Central memory CD4-positive, alpha-beta T cell (primary cell): ENCODE results near the gene WDR31.
A peak's percentile ranks its signal among the peaks of the same experiment; 100 is the strongest.

Experiments
- DNase-seq: peaks from one replicate; pipeline ENCODE4 v3.0.0; 2022

WDR31 gene

DNA sequence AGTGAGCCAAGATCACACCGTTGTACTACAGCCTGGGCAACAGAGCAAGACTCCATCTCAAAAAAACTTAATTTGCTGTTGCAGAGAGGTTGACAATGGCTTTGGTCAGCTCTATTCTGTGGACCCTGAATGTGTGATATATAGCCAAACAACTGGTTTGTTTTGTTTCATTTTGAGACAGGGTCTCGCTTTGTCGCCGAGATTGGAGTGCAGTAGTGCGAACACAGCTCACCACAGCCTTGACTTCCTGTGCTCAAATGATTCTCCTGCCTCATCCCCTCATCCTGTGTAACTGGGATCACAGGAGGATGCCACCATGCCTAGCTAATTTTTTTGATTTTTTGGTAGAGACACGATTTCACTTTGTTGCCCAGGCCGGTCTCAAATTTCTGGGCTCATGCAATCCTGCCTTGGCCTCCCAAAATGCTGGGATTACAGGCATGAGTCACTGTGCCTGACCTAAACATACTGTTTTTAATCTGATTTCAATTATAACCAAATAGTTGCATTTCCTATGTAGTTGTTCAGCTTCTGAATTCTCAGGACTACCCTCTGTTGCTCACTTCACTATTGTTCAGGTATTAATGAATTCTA is 46.7 kb downstream of the WDR31 start:
- DNase-seq = no peak

- DNase-seq = no peak
These were observed 49.9 kb downstream of the WDR31 start for GRCh38 chr9:113290052-113290607.

DNA sequence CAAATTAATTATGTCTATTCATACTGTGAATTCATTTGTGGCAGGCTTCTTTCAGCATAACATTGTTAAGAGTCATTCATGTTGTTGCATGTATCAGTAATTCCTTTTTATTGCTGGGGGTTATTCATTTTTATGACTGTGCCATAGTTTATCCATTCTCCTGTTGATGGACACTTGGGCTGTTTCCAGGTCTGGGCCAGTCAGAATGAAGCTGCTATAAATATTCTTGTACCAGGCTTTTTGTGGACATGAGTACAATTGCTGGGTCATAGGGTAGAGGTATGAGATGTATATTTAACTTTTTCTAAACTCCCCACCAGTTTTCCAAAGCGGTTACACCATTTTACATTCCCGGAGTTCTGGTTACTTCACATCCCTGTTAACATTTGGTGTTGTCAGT is 51.0 kb downstream of the WDR31 start:
- no peak for DNase-seq

DNA sequence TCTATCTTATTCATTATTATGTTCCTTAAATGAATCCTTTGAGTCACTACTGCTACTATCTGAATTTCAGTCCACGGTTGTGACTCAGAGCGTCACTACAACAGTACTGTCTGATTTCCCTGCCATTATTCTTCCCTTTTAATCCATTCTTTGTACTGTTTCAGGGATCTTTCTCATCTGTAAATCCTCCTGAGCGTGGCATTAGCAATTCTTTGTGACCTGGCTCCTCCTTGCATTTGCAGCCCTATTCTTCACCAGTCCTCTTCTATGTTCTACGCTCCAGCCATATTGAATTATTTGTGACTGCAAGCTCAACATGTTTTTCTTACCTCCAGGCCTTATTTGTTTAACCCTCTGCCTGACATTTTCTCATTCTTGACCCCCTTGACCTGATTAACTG is 58.7 kb downstream of the WDR31 start:
- DNase-seq = no peak

GRCh38 chr9:113278840-113279239 is 61.2 kb downstream of the WDR31 start:
- no peak for DNase-seq

GRCh38 chr9:113275157-113276131 is 64.6 kb downstream of the WDR31 start, which contains the start of the genes CDC26 and PRPF4:
TSS of gene CDC26 (minus strand) at chr9:113275572. CDS start at chr9:113272507, 3,065 bp downstream.
TSS of gene PRPF4 (plus strand) at chr9:113275658. CDS start at chr9:113275744, 86 bp downstream.
- DNase-seq = peak; percentile 93

GRCh38 chr9:113274474-113275156 is 65.5 kb downstream of the WDR31 start:
- DNase-seq = peak; percentile 56

- no peak for DNase-seq
These were observed 70.2 kb downstream of the WDR31 start for GRCh38 chr9:113269871-113270270.

DNA sequence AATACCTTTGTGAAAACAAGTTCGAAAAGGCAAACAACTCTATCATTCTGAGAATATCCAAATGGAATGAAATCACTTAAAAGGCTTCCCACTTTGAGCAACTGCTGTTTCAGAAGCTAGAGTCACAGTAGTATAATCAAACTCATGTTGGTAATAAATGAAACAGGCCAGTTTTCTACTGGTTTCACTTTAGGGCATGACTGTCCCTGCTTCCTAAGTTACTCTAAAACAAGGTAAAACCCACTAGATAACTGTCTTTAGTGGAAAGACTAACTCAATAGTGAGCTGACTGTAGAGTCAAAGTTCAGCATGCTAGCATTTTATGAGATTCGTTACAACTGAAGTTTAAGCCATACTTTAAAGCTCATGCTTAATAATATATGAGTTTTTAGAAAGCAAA is 70.7 kb downstream of the WDR31 start:
- no peak for DNase-seq

DNA sequence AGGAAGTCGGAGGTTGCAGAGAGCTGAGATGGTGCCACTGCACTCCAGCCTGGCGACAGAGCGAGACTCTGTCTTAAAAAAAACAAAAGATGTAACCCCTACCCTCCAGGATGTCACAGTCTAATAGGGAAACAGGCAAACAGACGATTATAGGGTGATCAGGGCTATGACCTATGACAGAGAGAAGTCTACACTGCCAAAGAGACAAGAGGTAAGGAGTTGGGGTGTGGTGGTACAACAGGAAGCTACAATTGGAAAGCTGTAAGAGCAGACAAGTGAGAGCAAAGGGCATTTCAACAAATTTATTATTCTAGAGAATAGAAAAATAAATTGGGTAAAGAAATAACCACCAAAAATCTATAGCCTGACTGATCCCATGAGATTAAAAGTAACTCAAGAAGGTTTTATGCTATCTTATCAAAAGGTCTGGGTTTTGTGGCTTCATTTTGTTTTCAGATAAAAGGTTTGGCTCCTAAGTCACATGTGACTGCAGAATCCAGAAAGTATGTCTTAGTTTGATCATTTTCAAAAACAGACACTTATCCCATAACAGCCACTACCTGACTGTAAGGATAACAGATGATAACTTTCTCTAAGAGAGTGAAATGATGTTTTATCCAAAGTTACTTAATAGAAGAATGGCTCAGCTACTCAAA is 72.0 kb downstream of the WDR31 start:
- DNase-seq = no peak

DNA sequence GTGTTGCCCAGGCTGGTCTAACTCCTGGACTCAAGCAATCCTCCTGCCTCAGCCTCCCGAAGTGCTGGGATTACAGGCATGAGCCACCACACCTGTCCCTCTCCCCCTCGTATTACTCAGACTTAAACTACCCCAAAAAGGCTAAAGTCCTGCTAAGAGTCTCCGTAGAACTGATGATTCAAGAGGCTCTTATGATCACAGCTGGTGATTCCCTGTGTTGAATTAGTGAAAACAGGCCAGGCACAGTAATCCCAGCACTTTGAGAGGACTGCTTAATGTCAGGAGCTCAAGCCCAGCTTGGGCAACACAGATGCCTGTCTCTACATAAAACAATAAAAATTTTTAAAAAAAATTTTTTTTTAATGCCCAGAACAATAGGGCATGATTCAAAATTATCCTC is 73.9 kb downstream of the WDR31 start:
- no peak for DNase-seq
